BJ (cell line): ENCODE results near the gene MTF1. TPM values are rescaled to one million over a fixed set of nuclear protein-coding genes. Genes with fewer than 3 reads are reported as not detected.

Experiments used
- CTCF ChIA-PET: fragments of 350-600 bp; formaldehyde crosslinking; extraction: SDS; loops from one replicate; lab custom pipeline; 2021; ENCODE audit warnings: antibody characterized with exemption, inconsistent platforms; lab: Yijun Ruan, JAX
- POLR2A ChIA-PET: fragments of 300-600 bp; sonication (Branson Sonifier 250); formaldehyde crosslinking; extraction: SDS; loops from one replicate; lab custom pipeline; 2021; ENCODE audit warnings: antibody characterized with exemption; lab: Charles Lee
- DNase-seq: peaks from one replicate; pipeline ENCODE4 v3.0.0-alpha.2; 2011; ENCODE audit warnings: low read depth
- H3K27me3 ChIP-seq: 2 replicates; pipeline ENCODE4 v1.6.0; 2011; ENCODE audit warnings: low read length; ENCODE audit not compliant: control insufficient read depth, insufficient read depth
- H3K36me3 ChIP-seq: 2 replicates; pipeline ENCODE4 v1.5.1; 2011; ENCODE audit warnings: low read length; ENCODE audit not compliant: control insufficient read depth, insufficient read depth
- H3K4me3 ChIP-seq: 2 replicates; pipeline ENCODE4 v1.5.1; 2011; ENCODE audit warnings: low read depth, mild to moderate bottlenecking, control low read depth, low read length
- CTCF ChIP-seq: IDR thresholded peaks from 2 replicates; pipeline ENCODE4 v1.5.1; 2011; ENCODE audit warnings: low read depth, mild to moderate bottlenecking, control low read depth, inconsistent platforms, low read length, moderate library complexity; ENCODE audit not compliant: insufficient read depth
- polyA plus RNA-seq: library from polyadenylated mRNA; depleted of rRNA; stranded (reverse); fragments of >200 nt; gene quantifications from 2 replicates; pipeline ENCODE4 v1.2.3, GENCODE V29; 2011

Gene MTF1
- polyA plus RNA-seq, 1 experiment, result 6.9 TPM

DNA sequence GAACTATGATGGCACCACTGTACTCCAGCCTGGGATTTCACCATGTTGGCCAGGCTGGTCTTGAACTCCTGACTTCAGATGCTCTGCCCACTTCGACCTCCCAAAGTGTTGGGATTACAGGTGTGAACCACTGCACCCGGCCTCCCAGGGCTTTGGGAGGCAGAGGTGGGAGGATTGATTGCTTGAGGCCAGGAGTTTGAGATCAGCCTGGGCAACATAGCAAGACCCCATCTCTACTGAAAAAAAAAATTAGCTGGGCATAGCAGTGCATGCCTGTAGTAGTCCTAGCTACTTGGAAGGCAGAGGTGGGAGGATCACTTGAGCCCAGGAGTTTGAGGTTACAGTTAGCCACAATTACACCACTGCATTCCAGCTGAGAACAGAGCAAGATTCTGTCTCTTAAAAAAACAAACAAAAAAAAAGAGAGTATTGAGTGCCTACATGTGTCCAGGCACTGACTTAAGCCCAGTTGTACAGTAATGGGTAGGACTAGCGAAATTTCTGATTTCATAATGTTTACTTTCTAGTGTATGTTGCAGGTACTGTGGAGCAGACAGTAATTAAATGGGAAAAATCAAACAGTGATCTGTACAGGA, 61.5 kb downstream of the MTF1 start:
- no peak for DNase-seq
- H3K4me3 ChIP-seq, result no peak overlapping the region
- peaks cover 3% of the 10 kb centered on the region for H3K36me3 ChIP-seq
- CTCF ChIA-PET, result no interaction called here
- POLR2A ChIA-PET, result interaction anchor here (0.6 kb wide), 2 partner anchors 10 to 107 kb away, joined by 4 to 8 read pairs; partner anchors contain the start of genes C1orf122 and YRDC
- H3K27me3 ChIP-seq, result 0 out of 2 replicates have a peak, but pooled peaks cover 1% of the 10 kb centered on the region
- no peak for TF ChIP-seq CTCF

DNA sequence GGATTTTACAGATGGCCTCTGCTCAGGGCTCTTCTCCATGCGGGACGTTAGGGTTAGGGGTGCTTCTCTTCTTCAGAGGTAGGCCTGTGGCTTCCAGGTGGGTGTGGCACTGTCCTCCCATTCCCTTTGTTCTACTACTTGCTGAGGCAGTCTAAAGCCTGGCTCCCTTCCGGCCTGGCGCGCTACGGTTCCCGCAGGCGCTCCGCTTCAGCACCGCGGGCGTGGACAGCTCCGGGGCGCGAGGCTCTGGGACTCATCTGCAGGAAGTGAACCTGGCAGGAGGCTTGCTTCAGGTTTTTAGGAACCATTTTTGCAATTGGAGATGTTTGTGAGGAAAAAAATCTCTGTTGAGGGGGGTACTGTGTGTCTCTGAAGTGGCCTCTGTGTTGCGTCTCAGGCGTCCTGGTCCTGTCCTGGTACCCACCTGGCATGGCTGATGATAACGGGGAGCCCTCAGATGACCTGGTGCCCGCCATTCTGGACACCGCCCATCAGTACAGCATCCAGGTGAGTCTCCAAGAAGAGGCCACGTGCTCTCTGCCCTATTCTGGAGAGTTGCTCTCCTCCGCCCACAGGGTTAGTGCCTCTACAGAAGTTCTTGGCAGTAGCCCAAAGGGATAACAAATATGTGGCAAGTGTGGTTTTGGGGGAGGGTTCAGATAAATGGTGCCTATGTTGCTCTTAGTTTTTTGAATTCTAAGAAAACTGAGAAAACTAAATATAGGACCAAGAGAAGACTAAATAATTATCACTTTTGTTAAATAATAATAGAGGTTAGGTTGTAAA, 63.9 kb downstream of the MTF1 start:
- no peak for DNase-seq
- H3K4me3 ChIP-seq, result no peak overlapping the region
- H3K27me3 ChIP-seq, result peaks cover 10% of the 10 kb centered on the region
- no peak for TF ChIP-seq CTCF
- ChIA-PET CTCF (no interaction called here), POLR2A (no interaction called here)
- H3K36me3 ChIP-seq, result peaks cover 3% of the 10 kb centered on the region

DNA sequence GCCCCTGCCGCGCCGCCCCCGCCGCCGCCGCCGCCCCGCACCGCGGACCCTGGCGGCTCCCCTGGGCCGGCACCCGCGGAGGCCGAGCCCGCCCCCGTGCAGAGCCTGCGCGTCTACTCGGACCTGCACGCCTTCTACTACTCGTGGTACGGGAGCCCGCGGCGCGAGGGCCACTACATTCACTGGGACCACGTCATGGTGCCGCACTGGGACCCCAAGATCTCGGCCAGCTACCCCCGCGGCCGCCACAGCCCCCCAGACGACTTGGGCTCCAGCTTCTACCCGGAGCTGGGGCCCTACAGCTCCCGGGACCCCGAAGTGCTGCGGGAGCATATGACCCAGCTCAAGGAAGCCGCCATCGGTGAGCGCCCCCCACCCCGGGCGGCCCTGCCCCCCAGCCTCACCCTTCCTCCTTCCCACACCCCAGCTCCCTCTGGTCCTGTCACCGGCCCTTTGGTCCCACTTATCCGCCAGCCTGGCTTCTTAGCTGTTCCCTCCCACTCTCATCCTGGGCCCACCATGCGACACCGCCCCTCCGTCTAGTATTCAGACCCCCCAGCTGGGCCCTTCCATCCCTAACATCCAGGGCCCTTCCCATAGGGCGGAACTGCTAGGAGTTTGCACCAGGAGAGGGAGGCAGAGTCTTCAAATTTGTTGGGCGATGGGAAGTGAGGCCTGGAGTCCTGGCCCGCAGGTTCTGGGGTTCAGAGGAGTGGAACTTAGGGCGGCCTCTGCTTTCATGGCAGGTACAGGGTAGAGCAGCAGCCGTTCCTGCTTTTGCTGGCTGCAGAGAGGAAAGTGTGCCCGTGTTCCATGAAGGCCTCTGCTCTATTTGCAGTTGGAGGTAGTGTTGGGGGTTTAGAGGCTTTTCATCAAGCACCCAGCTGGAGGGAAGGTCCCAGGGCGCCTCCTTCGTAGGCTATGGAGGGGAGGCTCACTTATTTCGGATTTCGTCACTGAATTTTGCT, 64.7 kb downstream of the MTF1 start:
- POLR2A ChIA-PET, result no interaction called here
- DNase-seq, result no peak
- H3K4me3 ChIP-seq, result peak overlapping the region; percentile 50
- no peaks in the 10 kb centered on the region; the same call in 1 of the 2 replicates for H3K36me3 ChIP-seq
- CTCF ChIA-PET, result no interaction called here
- H3K27me3 ChIP-seq, result peaks cover 12% of the 10 kb centered on the region
- no peak for TF ChIP-seq CTCF

DNA sequence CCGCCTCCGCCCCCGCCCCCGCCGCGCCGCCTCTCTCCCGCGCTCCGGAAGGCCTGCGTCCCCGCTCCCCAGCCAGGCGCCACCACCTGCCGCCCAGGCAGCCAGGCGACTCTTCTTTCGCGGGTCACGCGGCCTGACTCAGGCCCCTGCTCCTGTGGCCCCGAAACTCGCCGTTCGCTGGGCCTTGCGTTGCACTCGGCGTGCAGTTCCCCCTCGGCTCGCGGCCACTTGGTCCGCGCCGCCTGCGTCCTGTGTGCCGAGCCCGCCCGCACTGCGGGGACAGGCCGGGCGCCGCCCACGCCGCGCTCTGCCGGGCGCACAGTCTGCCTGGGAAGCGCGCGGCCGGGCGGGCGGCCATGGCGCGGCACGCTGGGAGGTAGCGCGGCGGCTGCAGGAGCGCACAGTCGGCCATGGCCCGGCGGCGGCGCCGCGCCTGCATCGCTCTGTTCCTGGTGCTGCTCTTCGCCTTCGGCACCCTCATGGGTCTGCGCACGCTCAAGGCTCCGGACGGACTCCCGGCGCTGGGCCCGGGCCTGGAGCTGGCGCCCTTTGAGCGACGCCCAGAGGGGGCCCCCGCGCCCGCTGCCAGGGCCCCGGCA, 65.5 kb downstream of the MTF1 start, which contains the start of gene MANEAL:
Gene MANEAL, plus strand, starts transcription at position 75 of the 599 bp plus-strand sequence. Its CDS starts 336 bp downstream, at position 411.
- peaks cover 12% of the 10 kb centered on the region for H3K27me3 ChIP-seq
- ChIA-PET POLR2A (no interaction called here), CTCF (no interaction called here)
- no peak for DNase-seq
- no peak for TF ChIP-seq CTCF
- peak within 1 kb of the TSS; percentile 50 for H3K4me3 ChIP-seq
- no peaks in the 10 kb centered on the region for H3K36me3 ChIP-seq
